ENCODE measurements around the gene ALG5. TPM values are rescaled to one million over a fixed set of nuclear protein-coding genes. Genes with fewer than 3 reads are reported as not detected.

Gene ALG5
- total RNA-seq, 6 experiments from 2014 or later: 22.9 to 30.0 (median 28.5) TPM

DNA sequence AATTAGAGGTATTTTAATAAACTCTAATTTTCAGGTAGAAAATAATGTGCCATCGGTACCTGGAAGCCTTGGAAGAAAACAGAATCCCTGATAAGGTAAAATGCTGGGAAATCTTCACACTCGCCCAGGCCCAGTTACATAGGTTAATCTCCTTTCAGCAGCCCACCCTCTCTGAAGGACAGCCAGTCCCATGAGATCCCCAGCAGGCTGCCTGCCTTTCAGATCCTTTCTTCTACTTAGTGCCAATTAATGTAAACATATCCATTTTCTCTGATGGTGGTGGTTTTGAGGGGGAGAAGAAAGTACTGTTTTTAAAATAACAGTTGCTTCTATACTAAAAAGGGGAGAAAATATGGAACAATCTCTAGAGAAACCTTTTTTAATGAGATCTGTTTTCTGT is 91.3 kb downstream of the ALG5 start:
- WGBS (ENCODE audit: insufficient coverage, low coverage, low lambda C conversion rate, missing lambda C conversion rate): 71% methylated on average over 2 of the region's 2 CpGs
- intact Hi-C loops (cut with DNase I): no loop called here
- Histone ChIP-seq H3K4me1 (no peaks in the 10 kb centered on the region), H3K36me3 (no peaks in the 10 kb centered on the region), H3K9me3 (no peaks in the 10 kb centered on the region), H3K27me3 (no peaks in the 10 kb centered on the region), H3K4me3 (no peak overlapping the region), H3K27ac (no peak overlapping the region)
- TF ChIP-seq POLR2A (IDR thresholded peaks at IDR 0.05): no peak
- TF ChIP-seq, protein P1, sequence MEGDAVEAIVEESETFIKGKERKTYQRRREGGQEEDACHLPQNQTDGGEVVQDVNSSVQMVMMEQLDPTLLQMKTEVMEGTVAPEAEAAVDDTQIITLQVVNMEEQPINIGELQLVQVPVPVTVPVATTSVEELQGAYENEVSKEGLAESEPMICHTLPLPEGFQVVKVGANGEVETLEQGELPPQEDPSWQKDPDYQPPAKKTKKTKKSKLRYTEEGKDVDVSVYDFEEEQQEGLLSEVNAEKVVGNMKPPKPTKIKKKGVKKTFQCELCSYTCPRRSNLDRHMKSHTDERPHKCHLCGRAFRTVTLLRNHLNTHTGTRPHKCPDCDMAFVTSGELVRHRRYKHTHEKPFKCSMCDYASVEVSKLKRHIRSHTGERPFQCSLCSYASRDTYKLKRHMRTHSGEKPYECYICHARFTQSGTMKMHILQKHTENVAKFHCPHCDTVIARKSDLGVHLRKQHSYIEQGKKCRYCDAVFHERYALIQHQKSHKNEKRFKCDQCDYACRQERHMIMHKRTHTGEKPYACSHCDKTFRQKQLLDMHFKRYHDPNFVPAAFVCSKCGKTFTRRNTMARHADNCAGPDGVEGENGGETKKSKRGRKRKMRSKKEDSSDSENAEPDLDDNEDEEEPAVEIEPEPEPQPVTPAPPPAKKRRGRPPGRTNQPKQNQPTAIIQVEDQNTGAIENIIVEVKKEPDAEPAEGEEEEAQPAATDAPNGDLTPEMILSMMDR (IDR thresholded peaks at IDR 0.05): no peak
- ATAC-seq (no peak), DNase-seq (no peak)

GRCh38 chr13:36907266-36907665 is 91.9 kb downstream of the ALG5 start:
- no peaks in the 10 kb centered on the region for H3K9me3 ChIP-seq
- no peak for TF ChIP-seq POLR2A (IDR thresholded peaks at IDR 0.05)
- TF ChIP-seq, protein P1 (IDR thresholded peaks at IDR 0.05): no peak
- H3K27me3 ChIP-seq: no peaks in the 10 kb centered on the region
- no peaks in the 10 kb centered on the region for H3K4me1 ChIP-seq
- ATAC-seq (no peak), DNase-seq (no peak)
- intact Hi-C loops (cut with DNase I): no loop called here
- H3K4me3 ChIP-seq: no peak overlapping the region
- WGBS (ENCODE audit: insufficient coverage, low coverage, low lambda C conversion rate, missing lambda C conversion rate): 85% methylated on average over 3 of the region's 4 CpGs
- H3K27ac ChIP-seq: no peak overlapping the region
- H3K36me3 ChIP-seq: no peaks in the 10 kb centered on the region

GRCh38 chr13:36905944-36906343 is 93.2 kb downstream of the ALG5 start:
- WGBS (ENCODE audit: insufficient coverage, low coverage, low lambda C conversion rate, missing lambda C conversion rate): 80% methylated on average over 5 of the region's 5 CpGs
- H3K27me3 ChIP-seq: no peaks in the 10 kb centered on the region
- DNase-seq: no peak
- TF ChIP-seq POLR2A (IDR thresholded peaks at IDR 0.05): no peak
- TF ChIP-seq, protein P1 (IDR thresholded peaks at IDR 0.05): no peak
- H3K36me3 ChIP-seq: no peaks in the 10 kb centered on the region
- no peaks in the 10 kb centered on the region for H3K9me3 ChIP-seq
- ATAC-seq: no peak
- intact Hi-C loops (cut with DNase I): no loop called here
- no peaks in the 10 kb centered on the region for H3K4me1 ChIP-seq
- H3K27ac ChIP-seq: no peak overlapping the region
- no peak overlapping the region for H3K4me3 ChIP-seq

GRCh38 chr13:36903925-36904595 is 95.1 kb downstream of the ALG5 start:
- DNase-seq (no peak), ATAC-seq (peak in 2 of 4 donors; percentile 48 to 88)
- H3K27me3 ChIP-seq: no peaks in the 10 kb centered on the region
- H3K4me1 ChIP-seq: no peaks in the 10 kb centered on the region
- no peaks in the 10 kb centered on the region for H3K36me3 ChIP-seq
- no peak overlapping the region for H3K27ac ChIP-seq
- no peak for TF ChIP-seq POLR2A (IDR thresholded peaks at IDR 0.05)
- TF ChIP-seq, protein P1 (IDR thresholded peaks at IDR 0.05): no peak
- H3K9me3 ChIP-seq: no peaks in the 10 kb centered on the region
- no peak overlapping the region for H3K4me3 ChIP-seq
- intact Hi-C loops (cut with DNase I): no loop called here
- WGBS (ENCODE audit: insufficient coverage, low coverage, low lambda C conversion rate, missing lambda C conversion rate): 18% methylated on average over 6 of the region's 8 CpGs

Other genes with a start within 250 kb of the ALG5 start
- 1 to 10 TPM in 3 of 6 experiments, under 1 TPM in 3; 0.50 to 1.6 (median 1.0) TPM for gene RFXAP, start 180.1 kb downstream of the ALG5 start, total RNA-seq
- gene SMAD9, start 79.1 kb downstream of the ALG5 start, total RNA-seq: 1 to 10 TPM in 4 of 6 experiments, under 1 TPM in 2; 0.80 to 1.5 (median 1.3) TPM
- 10 to 100 TPM in 5 of 6 experiments, 1 to 10 TPM in 1; 9.3 to 14.4 (median 11.1) TPM for gene EXOSC8, start 1.4 kb upstream of the ALG5 start, total RNA-seq
- gene SUPT20H, start 60.3 kb upstream of the ALG5 start, total RNA-seq: 10 to 100 TPM; 14.0 to 18.1 (median 16.1) TPM
- not detected for gene CSNK1A1L, start 106.3 kb upstream of the ALG5 start, total RNA-seq